Stimulated activated CD8-positive, alpha-beta memory T cell treated with anti-CD3 and anti-CD28 coated beads, Interleukin-2, amount 100 ng/mL, for 48 hours (primary cell): ENCODE results near the gene PBX1.
"Not testable (repeated sequence)": the region's sequence is repeated elsewhere in the genome, so short reads cannot be mapped to it uniquely, and the experiment has no call there.

ENCODE experiments used
- DNase-seq, 2 donors: peaks; one replicate each; pipeline ENCODE4 v3.0.0-alpha.2; 2020; ENCODE audit warnings: low read depth in 2 of 2

PBX1 gene

DNA sequence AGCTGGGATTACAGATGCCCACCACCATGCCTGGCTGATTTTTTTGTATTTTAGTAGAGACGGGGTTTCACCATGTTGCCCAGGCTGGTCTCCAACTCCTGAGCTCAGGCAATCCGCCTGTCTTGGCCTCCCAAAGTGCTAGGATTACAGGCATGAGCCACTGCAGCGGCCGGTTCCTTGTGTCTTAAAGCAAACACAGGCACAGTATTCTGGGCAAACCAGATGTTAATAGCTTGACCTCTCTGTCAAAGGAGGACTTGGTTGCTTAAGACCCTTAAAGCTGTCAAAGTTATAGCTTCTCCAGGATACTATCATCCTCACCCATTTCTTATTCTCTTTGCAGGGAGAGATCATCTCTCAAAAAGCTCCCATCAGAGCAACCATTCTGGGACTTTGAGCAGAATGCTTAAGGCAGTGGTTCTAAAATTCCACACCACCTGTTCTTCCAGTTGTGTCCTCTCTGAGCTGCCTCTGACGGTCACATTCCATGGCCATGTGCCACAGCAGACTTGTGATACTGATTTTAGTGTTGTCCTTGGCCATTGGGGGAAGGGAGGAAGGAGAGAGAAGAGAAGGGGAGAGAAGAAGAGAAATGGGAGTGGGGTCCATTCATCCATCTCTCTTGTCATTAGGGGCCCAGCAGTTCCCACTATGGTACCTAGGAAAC lies 81.8 kb downstream of the PBX1 start:
- DNase-seq = no peak

DNA sequence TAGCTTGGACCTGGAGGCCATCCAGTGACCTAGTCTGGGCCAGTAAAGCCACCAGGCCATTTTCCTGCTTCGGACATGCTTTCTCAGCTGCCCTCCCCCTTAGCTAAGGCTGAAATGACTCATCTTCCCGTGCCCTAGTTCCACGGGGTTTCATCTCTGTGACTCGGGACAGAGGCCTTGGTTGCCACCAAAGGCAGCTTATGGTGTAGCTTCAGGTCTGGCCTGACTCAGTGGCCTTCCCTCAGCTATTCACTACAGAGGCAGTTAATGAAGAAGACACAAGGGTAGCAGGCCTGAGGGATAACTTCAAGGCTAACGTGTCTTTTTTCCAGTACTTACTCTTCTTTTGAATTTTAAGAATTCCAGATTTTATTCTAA lies 82.4 kb downstream of the PBX1 start:
- no peak for DNase-seq

DNA sequence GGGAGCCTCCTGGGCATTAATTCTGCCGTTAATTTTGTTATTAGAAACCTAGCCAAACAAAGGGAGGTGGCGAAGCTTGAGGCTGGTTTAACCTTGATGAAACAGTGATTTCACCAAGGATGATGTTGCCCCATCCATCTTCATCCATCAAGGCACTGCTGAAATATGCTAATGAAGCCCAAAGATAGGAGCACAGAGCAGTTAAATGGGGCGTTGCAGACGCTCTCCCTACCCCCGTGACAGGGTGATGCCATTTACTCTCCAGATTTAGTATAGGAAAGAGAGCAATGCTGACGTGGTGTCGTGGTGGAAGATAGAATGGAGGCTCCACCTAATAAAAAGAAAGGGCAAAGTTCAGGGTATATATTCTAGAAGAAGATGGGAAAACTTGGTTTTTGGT lies 84.0 kb downstream of the PBX1 start:
- DNase-seq = no peak

DNA sequence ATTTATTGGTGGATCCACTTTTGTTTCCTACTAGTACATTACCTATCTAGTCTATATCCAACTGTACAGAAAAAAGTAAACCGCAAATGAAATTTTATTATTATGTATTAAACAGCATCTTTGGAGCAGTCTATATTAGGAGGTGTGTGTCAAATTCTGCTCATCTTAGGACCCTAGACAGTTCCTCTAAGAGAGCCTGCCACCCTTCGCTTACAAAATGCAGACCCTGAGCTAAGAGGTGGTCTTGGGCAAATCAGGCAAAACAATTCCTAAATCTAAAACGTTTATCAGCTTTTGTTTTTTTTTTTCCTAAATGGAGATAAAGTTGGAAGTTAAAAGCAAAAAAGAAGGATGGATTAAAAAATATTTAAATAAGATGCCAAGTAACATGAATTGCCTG lies 85.3 kb downstream of the PBX1 start:
- no peak for DNase-seq

DNA sequence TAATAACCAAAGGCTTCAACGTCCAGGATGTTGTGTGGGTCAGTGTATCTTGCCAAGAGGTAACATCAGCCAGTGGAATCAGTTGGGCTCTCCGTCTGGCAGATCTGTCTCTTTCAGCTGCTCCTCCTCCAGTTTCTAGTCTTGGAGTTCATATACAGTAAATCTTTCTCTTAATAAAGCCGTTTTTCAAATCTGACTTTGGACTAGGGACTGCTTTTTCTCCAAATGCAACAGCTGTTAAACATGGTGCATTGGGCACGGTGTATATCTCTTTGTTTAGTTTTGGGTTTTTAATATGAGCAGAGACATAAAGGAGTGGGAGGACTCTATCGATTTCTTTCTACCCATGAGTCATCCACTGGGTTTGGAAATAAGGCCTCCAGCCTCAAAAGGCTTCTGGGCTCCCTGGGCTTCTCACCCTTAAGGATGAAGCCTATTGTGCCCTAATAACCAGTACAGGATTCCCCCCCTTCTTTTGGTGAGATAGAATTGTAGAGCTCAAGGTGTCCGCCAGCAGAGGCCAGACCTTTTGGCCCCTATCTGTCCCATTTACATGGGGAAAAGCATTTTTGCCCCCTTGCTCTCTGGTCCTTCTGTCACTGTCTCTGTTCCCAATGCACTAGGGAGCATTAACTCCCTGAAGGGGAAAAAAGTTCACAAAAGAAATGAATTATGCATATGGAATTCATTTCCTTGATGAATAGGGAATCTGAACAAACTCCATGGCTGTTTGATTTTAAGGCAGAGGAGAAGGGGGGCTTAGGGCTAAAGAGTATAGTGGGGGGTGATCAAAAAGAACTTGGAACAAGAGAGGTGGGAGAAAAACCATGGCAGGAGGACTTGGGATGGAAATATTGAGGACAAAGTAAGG lies 86.0 kb downstream of the PBX1 start:
- no peak for DNase-seq

DNA sequence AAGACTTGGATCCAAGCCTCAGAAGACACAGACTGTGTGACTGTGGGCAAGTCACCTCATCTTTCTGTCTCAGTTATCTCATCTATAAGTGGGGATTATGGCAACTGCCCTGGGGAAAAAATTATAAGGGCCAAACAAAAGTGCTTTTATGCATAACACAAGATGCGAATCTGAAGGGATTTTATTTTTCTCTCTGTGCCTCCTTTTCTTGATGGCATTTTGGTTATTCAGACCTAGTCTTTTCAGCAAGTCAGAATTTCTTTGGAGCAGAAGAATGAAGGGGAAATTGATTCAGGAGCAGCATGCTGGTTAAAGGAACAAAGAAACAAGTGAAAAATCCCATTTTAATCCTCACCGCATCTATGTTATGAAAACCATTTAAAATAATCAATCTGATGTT lies 86.9 kb downstream of the PBX1 start:
- no peak for DNase-seq

DNA sequence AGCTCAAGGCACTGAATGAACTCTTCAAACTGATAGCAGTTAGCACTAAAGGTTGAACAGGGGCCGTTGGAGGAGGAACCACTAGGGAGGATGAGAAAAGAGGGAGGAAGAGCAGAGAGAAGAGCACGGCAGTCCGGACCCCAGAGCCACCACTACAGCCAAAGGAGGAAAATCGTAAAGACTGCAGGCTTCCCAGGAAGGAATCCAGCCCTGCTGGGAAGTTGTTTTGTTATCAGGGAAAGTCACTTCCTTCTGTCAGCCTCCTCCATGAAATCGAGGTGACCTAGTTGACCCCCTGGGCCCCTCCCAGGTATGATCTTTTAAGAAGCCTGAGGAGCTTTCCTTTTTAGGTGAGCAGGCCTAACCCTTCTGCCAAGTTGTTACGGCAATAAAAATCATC lies 88.2 kb downstream of the PBX1 start:
- no peak for DNase-seq

DNA sequence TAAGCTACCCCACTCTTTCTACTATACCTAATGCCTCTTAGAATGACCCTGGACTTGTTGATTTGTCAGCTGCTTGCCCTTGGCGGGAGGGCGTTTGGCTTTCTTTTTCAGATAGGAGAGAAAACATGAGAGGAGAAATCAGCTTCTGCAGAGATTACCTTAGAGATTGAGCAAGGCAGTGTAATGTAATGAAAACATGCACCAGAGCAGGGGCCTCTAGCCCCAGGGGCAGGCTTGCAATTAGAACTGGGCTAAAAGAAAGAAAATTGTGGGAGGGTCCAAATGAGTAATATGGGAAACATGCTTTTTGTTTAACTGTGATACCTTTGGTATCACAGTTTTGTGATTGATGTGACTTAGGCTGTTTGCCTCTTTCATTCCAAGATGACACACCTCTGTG lies 89.7 kb downstream of the PBX1 start:
- DNase-seq = no peak

DNA sequence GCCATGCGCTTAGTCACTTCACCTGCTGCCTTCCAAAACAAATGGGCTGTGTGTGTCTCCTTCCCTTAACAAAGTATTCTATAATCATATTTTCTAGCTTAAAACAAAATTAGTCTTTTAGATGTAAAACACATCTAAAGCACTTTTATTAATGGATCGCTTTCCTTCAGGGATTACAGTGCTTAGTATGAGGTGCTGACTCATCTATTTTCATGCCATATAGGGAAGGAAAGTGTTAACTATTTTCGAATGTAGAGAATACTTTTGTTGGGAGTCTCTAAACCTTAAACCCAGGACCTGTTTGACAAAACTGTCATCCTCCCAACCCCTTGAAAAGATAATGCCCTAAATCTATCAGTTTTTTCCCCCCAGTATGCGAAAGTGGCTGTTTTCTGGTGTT lies 90.2 kb downstream of the PBX1 start:
- DNase-seq = no peak

DNA sequence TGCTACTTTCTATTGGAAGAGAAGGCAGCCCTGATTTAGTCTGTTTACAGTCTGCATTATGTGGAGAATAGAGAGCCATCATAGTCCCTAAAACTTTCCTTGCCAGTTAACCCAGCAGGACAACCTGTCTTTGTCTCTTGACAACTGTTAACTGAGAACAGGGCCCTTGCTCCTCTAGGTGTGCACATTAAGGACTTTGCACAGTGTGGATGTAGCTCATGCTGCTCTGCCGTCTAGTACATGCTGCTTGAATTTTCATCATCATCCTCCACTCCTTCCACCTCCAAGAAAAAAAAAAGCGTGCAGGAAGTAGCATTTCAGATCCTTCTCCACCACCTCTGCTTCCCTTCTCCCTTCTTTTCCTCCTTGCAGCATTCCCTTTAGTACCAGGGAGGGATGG lies 91.5 kb downstream of the PBX1 start:
- no peak for DNase-seq

DNA sequence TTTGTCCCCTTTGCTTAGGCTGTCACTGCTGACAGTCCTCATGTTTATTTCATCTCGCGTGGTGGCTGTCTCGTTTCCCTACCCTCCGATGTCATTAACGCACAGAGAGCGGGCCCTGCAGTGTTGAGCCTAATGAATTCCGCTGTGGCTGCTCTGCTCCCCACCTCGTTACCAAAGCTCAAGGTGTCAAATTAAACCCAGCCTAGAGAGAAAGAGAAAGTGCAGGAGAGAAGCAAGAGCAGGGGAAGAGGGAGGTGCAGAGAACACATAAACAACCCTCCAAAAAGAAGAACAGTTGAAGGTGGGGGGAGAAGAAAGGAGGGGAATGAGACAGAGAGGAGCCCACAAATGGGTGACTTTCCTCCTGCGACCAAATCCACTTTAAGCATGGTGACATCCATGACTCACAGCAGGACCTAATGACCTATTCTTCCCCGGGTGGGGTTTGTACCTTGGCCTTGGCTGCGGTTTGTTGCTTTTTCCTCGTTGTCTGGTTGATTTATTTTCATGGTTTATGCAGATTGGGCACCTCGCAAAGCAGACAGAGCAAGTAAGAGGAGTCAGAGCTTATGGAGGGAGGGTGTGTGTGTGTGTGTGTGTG lies 92.5 kb downstream of the PBX1 start:
- no peak for DNase-seq

DNA sequence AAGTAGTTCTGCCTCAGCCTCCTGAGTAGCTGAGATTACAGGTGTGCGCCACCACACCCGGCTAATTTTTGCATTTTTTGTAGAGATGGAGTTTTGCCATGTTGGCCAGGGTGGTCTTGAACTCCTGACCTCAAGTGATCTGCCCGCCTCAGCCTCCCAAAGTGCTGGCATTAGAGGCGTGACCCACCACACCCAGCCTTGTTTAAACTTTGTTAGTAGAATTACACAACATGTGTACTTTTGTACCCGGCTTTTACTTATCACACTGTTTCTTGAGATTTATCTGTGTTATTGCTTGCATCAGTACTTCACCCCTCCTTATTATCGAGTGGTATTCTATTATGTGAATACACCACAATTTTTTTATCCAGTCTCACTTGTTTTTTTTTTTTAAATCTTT lies 94.0 kb downstream of the PBX1 start:
- not testable (repeated sequence) for DNase-seq

DNA sequence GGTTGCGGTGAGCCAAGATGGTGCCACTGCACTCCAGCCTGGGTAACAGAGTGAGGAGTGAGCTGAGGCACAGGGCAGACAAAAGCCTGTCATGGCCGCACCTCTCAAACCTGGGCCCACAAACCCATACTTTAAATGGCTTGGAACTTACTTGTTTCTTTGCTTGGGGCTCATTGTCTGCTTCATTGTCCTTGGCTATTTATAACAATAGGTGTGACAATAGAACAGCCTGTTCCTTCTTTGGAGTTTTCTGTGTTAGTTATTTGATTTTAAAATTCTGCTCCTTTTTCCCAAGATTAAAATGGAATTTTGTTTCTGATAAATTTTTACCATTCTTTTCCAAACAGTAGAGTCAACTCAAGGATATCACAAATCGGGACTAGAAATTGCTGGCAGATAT lies 94.7 kb downstream of the PBX1 start:
- DNase-seq = no peak

DNA sequence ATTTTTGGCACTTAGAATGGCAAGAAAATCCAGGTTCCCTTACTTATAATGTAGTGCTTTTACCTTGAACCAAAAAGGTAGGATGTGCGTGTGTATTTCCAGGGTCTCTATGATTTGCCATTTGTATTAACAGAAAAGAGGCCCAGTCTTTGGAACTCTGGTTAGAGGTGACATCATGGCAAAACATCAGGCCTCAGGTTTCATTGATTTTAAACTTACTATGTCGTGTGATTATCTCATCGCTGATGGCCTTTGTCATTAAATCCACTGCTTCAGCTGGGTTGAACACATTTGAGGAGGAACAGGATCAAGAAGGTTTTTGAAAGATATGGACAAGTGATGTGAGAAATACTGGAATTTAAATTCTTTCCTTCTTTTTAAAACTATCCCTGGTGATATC lies 95.2 kb downstream of the PBX1 start:
- no peak for DNase-seq

DNA sequence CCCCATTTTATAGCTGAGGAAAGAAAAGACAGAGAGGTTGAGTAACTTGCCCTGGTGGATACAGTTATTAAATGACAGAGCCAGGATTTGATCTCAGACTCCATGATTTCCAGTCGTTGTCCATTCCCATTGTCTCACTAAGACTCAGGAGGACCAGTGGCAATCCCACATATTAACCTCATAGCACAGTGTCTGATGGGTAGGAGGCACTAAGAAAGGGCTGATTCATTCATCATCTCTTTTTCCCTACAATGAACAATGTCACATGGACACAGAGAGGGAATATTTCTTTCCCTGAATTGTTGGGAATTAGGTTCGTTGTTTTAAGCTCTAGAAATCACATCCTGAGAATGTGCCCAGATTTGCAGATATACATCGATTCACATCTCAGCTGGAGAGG lies 99.9 kb downstream of the PBX1 start:
- no peak for DNase-seq

DNA sequence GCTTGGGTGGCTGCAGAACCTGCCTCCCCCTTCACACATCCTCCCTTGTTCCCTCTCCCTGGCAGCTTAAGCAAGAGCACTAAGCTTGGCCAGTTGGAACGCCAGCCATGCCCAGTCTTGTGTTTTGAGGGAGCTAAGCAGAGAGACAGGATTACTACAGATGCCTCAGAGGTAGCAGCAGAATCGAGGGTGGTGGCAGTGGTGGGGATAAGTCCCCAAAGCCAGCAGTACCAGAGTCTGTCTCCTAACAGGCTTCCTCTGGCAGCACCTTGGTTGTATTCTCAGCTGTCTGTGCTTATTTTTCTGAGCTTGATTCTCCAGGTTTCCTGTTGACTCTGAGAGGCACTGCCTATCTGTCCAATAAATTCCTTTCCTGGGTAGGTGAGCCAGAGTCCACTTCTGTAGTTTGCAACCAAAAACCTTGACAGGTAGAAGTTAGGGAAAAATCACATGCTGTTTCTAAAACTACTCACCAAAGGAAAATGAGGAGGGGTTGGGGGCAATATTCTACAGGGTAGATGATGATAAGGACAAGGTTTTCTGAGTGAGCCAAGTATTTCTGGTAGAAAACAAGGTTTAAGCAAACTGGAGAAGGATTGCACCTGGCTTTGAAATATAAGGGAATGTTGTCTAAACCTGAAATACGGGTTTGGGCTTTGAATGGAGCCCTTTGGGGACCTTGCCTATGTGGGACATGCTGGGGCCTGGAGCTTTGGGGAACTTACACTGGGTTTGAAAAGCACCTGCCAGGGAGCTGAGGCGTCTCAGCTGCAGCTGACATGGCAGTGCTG lies 100.8 kb downstream of the PBX1 start:
- no peak for DNase-seq

DNA sequence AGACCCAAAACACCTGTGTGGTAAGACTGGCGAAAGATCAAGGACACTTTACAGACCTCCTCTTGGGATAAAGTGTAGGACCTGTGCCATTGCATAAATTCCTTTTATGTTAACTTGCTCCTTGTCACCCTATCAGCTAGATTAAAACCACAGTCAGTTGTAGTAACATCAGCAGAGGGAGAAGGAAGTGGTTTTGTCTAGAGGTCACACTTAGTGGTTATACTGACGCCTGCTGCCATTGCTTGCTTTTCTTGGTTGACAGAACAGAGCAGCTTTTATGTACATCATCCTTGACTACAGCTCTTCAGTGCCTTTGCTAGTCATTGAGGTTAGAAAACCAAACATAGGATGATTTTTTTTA lies 101.4 kb downstream of the PBX1 start:
- no peak for DNase-seq

DNA sequence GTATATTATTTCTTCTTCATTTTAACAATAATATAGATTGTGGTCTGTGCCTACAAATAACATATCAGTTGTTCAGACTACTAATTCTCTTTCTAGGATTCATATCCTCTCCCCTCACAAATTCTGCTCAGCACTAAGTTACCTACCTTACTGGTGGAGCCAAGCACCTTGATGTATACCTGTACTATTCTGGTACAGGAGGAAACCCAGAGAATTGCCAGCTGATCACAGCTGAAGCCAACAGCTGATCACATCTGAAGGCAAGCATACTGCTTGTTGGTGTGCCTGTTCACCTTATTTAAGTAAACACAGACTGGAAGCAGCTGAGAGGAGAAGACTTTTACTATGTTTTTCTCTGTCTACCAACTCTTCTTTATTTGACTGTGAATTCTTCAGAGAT lies 101.8 kb downstream of the PBX1 start:
- DNase-seq = no peak

DNA sequence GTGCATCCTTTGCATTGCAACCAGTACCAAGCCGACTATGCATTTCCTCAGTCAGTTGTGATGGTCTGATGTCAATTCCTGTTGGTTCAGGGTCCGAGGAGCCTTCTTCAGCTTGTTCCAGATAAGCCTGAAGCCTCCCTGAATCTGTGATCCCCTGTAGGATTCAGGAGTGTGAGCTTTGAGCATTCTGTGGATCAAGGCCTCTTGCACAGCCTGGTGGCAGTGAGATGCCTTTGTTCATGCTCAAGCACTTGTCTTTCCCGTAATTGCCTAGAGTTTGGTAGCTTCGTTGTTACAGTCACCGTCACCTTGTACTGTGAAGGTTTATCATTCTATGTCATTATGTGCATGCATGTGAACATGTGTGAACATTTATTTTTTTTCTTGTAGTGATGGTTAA lies 103.5 kb downstream of the PBX1 start:
- DNase-seq = no peak

DNA sequence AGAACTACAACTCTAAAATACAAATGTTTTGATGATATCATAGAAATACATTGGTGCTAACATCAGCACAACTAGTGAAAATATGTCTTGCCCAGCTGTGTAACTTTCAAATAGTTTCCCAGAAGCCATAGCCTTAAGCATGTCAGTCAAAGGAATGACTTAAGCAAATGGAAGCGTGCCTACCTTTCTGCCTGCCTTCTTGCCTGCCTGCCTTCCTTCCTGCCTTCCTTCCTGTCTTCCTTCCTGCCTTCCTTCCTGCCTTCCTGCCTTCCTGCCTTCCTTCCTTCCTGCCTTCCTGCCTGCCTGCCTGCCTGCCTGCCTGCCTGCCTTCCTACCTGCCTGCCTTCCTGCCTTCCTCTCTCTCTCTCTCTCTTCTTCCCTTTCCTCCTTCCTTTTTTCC lies 104.0 kb downstream of the PBX1 start:
- DNase-seq = no peak

DNA sequence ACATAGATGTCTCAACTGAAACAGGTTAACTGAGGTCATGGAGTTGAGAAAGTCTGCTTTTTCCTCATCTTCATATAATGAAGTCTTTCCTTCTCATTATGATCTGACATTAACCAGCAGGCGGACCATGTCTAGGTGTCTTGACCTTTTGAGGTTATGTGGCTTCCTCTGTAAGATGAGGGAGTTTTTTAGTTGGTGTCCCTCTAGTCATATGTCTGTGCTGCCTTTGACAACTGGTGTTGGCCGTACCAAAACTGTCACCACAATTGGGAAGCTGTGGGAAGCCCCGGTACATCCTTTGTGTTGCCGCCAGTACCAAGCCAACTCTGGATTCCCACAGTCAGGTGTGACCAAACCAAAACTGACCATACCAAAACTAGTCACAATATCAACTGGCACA lies 105.1 kb downstream of the PBX1 start:
- DNase-seq = no peak

DNA sequence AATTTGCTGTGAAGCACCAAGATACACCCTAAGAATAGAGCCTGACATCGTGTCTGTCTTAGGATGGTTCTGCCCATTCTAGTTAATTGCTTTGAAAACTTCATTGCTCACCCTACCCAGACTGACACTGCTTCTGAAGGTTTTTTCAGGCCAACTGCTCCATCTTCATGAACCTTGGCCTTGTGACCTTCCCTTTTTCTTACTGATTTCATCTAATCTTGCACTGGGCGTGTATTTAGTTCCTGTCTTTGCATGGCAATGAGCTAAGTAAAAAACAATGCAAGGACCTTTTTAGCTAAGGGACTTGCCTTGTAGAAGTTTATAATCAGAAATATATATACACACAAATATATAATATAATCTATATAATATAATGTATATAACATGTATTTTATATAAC lies 108.0 kb downstream of the PBX1 start:
- DNase-seq = no peak

DNA sequence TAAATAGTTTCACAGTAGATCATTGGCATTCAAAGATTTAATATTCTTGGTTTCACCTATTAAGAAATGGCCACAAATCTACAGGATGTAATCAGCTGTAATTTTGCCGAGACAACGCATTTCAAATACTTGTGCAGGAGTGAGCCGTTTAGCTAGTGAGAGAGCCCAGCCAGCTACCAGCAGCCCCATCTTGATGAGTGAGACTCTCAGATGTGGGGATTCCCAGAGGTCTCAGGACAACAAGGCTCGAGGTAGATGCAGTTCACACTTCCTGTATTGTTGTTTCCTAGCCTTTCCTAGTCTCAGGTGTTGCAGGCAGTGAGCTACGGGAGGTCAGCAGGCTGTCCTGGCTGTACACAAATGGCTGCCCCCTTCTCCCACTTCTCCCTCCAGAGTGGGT lies 108.6 kb downstream of the PBX1 start:
- DNase-seq = no peak
